IPS-NIHi7 (cell line): ENCODE measurements around the gene DRAM2.
"Not testable (repeated sequence)": the region's sequence is repeated elsewhere in the genome, so short reads cannot be mapped to it uniquely, and the experiment has no call there.

ENCODE experiments used
- DNase-seq: peaks from one replicate; pipeline ENCODE4 v3.0.0; 2012; ENCODE audit warnings: mixed read lengths; ENCODE audit errors: extremely low spot score

Gene DRAM2

GRCh38 chr1:111082421-111083203 lies 57.3 kb downstream of the DRAM2 start:
- DNase-seq = no peak

GRCh38 chr1:111079329-111079728 lies 60.6 kb downstream of the DRAM2 start:
- DNase-seq = not testable (repeated sequence)

GRCh38 chr1:111077312-111077711 lies 62.6 kb downstream of the DRAM2 start:
- DNase-seq = not testable (repeated sequence)
